Hepatocyte (in vitro differentiated cells): ENCODE results near the gene AMBN. TPM values are rescaled to one million over a fixed set of nuclear protein-coding genes. Genes with fewer than 3 reads are reported as not detected.
A peak's percentile ranks its signal among the peaks of the same experiment; 100 is the strongest.

Experiments
- DNase-seq: peaks from one replicate; pipeline ENCODE4 v3.0.0-alpha.2; 2016; ENCODE audit warnings: low spot score
- H2AFZ ChIP-seq: fragments of 200-600 bp; sonication (generic); 2 replicates; pipeline ENCODE4 v1.6.0; 2016; ENCODE audit warnings: antibody characterized with exemption, mild to moderate bottlenecking
- H3K27ac ChIP-seq: fragments of 200-600 bp; sonication (generic); 2 replicates; pipeline ENCODE4 v1.5.1; 2016; ENCODE audit warnings: mild to moderate bottlenecking
- H3K27me3 ChIP-seq: fragments of 200-600 bp; sonication (generic); 2 replicates; pipeline ENCODE4 v1.6.1; 2016
- H3K36me3 ChIP-seq: fragments of 200-600 bp; sonication (generic); replicated peaks from 2 replicates; pipeline ENCODE4 v1.5.1; 2016; ENCODE audit warnings: low read depth; ENCODE audit not compliant: insufficient read depth
- H3K4me1 ChIP-seq: fragments of 200-600 bp; sonication (generic); 2 replicates; pipeline ENCODE4 v1.5.1; 2016; ENCODE audit warnings: mild to moderate bottlenecking, moderate library complexity; ENCODE audit not compliant: insufficient read depth
- H3K4me2 ChIP-seq: fragments of 200-600 bp; sonication (generic); 2 replicates; pipeline ENCODE4 v1.6.0; 2016
- H3K4me3 ChIP-seq: fragments of 200-600 bp; sonication (generic); 2 replicates; pipeline ENCODE4 v1.5.1; 2016; ENCODE audit warnings: mild to moderate bottlenecking
- H3K79me2 ChIP-seq: fragments of 200-600 bp; sonication (generic); 2 replicates; pipeline ENCODE4 v1.6.0; 2017; ENCODE audit warnings: mild to moderate bottlenecking
- H3K9me2 ChIP-seq: fragments of 200-600 bp; sonication (generic); replicated peaks from 2 replicates; pipeline ENCODE4 v1.6.0; 2017; ENCODE audit warnings: mild to moderate bottlenecking; ENCODE audit not compliant: insufficient read depth
- H3K9me3 ChIP-seq: fragments of 200-600 bp; sonication (generic); 2 replicates; pipeline ENCODE4 v1.5.1; 2016; ENCODE audit warnings: low read depth, mild to moderate bottlenecking
- H4K20me1 ChIP-seq: fragments of 200-600 bp; sonication (generic); 2 replicates; pipeline ENCODE4 v1.6.0; 2016; ENCODE audit warnings: mild to moderate bottlenecking; ENCODE audit not compliant: insufficient read depth, poor library complexity, severe bottlenecking
- EZH2 ChIP-seq: fragments of 200-600 bp; sonication (generic); IDR thresholded peaks from 2 replicates; pipeline ENCODE4 v1.6.1; 2016; ENCODE audit warnings: antibody characterized with exemption, mild to moderate bottlenecking, borderline replicate concordance
- EZH2phosphoT487 ChIP-seq: fragments of 200-600 bp; sonication (generic); IDR thresholded peaks from one replicate; pipeline ENCODE4 v1.6.1; 2018; ENCODE audit warnings: antibody characterized with exemption, mild to moderate bottlenecking, low read depth, moderate library complexity; ENCODE audit not compliant: unreplicated experiment, severe bottlenecking
- whole genome bisulfite sequencing: methylation state at CpG from one replicate; pipeline ENCODE4 v1.1.6; 2016; ENCODE audit warnings: low lambda C conversion rate; ENCODE audit errors: missing lambda C conversion rate; 5-methylcytosine and 5-hydroxymethylcytosine counted together
- polyA plus RNA-seq: library from polyadenylated mRNA; unstranded; fragments of >200 nt; fragmentation: Nextera tagmentation; extraction: Ambion mirVana; gene quantifications from 2 replicates; pipeline ENCODE4 v1.2.1, GENCODE V29; 2016
- total RNA-seq: library from RNA; depleted of rRNA; stranded (reverse); fragments of >200 nt; gene quantifications from 2 replicates; pipeline ENCODE4 v1.2.3, GENCODE V29; 2014
- TF ChIP-seq, protein P1 (sequence below): fragments of 200-600 bp; sonication (generic); IDR thresholded peaks from 2 replicates; pipeline ENCODE4 v1.5.1; 2016; ENCODE audit warnings: antibody characterized with exemption, mild to moderate bottlenecking; ENCODE audit not compliant: poor library complexity

The AMBN gene
- total and polyA plus RNA-seq, 2 experiments from 2014 or later: not detected

DNA sequence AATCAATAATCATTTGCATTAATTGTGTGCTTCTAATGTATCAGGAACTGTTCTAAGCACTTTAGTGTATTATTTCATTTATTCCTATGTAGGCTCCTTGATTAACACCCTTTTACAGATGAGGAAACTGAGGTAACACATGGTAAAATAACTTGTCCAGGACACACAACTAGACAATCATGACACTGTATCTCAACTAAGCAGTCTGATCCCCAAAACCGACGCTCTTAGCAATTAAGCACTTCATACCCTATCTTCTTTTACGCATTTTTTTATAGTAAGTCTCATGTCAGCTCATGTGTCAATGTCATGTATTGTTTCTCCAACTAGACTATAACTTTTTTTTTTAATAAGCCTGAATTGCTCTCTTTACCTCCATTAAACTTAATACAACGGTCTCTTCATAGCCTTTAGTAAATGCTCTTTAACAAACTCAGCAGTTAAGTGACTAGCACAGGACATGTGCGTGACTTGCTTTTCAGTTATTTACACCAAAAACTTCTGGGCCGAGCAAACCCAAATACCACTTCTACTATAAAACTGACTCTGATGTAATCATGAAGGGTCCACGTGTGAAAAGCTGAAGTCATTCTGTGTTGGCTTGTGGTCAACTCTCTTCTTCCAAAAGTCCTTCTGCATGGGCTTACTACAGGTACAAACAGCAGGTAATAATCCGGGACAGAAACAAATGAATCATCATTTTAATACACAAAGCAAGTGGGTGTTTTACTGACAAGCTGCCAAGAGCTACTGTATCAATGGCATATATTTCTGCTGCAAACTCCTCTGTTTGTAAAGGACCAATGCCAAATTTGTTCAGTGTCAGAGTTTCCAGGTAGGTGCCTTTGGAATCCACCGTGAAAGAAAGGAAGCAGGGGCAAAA, 7.9 kb upstream of the AMBN start:
- Histone ChIP-seq H3K9me3 (no peaks in the 10 kb centered on the region), H3K79me2 (no peaks in the 10 kb centered on the region), H3K9me2 (no peaks in the 10 kb centered on the region), H2AFZ (no peak overlapping the region), H3K27ac (no peak overlapping the region), H3K4me1 (no peaks in the 10 kb centered on the region), H4K20me1 (no peaks in the 10 kb centered on the region), H3K4me2 (no peak overlapping the region), H3K36me3 (no peaks in the 10 kb centered on the region), H3K4me3 (no peak overlapping the region), H3K27me3 (no peaks in the 10 kb centered on the region)
- TF ChIP-seq EZH2phosphoT487: no peak
- TF ChIP-seq, protein P1, sequence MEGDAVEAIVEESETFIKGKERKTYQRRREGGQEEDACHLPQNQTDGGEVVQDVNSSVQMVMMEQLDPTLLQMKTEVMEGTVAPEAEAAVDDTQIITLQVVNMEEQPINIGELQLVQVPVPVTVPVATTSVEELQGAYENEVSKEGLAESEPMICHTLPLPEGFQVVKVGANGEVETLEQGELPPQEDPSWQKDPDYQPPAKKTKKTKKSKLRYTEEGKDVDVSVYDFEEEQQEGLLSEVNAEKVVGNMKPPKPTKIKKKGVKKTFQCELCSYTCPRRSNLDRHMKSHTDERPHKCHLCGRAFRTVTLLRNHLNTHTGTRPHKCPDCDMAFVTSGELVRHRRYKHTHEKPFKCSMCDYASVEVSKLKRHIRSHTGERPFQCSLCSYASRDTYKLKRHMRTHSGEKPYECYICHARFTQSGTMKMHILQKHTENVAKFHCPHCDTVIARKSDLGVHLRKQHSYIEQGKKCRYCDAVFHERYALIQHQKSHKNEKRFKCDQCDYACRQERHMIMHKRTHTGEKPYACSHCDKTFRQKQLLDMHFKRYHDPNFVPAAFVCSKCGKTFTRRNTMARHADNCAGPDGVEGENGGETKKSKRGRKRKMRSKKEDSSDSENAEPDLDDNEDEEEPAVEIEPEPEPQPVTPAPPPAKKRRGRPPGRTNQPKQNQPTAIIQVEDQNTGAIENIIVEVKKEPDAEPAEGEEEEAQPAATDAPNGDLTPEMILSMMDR: no peak
- TF ChIP-seq EZH2: no peak
- peak; percentile 10 for DNase-seq
- 71% methylated on average over 9 of the region's 9 CpGs for WGBS

DNA sequence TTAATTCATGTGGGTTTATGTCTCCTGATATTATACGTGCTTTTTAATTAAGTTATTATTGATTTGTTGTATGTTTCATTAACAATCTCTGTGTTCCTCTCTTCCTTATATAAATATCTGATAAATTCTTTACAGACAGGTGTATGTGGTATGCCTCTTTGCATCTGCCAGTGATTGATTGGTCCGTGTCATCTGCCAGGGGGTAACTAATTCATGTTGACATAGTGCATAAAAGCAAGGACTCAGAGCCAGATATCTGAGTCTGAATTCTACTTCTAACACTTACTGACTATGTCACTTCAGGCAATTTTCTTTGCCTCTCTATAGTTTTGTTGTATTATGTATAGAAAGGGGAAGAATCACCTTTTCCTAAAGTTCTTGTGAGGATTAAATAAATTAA, 5.2 kb upstream of the AMBN start:
- H3K4me3 ChIP-seq: no peak overlapping the region
- no peaks in the 10 kb centered on the region for H3K36me3 ChIP-seq
- no peaks in the 10 kb centered on the region for H4K20me1 ChIP-seq
- no peaks in the 10 kb centered on the region for H3K4me1 ChIP-seq
- TF ChIP-seq EZH2phosphoT487: no peak
- no peak for TF ChIP-seq EZH2
- TF ChIP-seq, protein P1: no peak
- no peaks in the 10 kb centered on the region for H3K9me3 ChIP-seq
- WGBS: 75% methylated on average over 2 of the region's 2 CpGs
- no peak for DNase-seq
- no peaks in the 10 kb centered on the region for H3K9me2 ChIP-seq
- H3K4me2 ChIP-seq: no peak overlapping the region
- no peak overlapping the region for H3K27ac ChIP-seq
- no peaks in the 10 kb centered on the region for H3K79me2 ChIP-seq
- H2AFZ ChIP-seq: no peak overlapping the region
- no peaks in the 10 kb centered on the region for H3K27me3 ChIP-seq

DNA sequence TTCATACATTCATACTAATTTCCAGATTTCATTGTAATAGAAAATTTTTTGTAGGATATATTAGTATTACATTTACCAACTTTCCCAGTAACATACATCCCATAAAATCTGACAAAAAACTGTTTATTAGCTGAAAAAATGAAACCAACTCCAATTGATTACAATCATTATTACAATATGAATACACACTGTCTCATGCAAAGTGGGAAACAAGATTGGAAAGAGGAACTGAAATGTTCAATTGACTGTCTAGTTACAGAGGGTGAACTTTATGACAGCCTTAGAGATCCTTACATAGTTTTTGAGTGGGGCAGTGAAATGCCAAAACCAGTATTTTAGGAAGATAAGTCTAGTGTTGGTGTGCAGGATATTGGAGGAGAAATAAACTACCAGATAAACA, 2.3 kb upstream of the AMBN start:
- Histone ChIP-seq H3K9me3 (no peaks in the 10 kb centered on the region), H3K36me3 (no peaks in the 10 kb centered on the region), H3K4me1 (no peaks in the 10 kb centered on the region), H3K9me2 (no peaks in the 10 kb centered on the region), H3K27ac (no peak overlapping the region), H3K79me2 (no peaks in the 10 kb centered on the region), H3K4me2 (no peak overlapping the region), H3K27me3 (no peaks in the 10 kb centered on the region), H3K4me3 (no peak overlapping the region), H4K20me1 (no peaks in the 10 kb centered on the region), H2AFZ (no peak overlapping the region)
- no peak for DNase-seq
- TF ChIP-seq, protein P1: no peak
- TF ChIP-seq EZH2phosphoT487 (no peak), EZH2 (no peak)
